Measurements from ENCODE around the gene ASTN2. TPM values are rescaled to one million over a fixed set of nuclear protein-coding genes. Genes with fewer than 3 reads are reported as not detected.

The ASTN2 gene
- total RNA-seq, 1 donor from 2014 or later: 29.0 TPM

DNA sequence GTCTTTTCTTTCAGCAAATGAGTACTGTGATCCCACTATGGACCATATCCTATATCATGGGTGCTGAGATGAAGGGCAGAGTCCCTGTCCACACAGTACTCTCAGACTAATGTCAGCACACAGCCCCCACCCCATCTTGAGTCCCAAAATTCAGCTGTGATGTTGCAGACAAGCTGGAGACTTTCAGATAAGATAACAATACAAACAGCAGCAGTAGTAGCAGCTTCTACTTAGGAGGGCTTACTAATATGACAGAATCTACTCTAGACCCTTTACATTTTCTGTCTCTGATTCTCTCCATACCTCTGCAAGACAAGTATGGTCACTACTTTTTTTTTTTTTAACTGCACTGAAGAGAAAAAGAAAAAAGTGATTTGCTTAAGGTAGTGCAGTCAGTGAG is 856.8 kb downstream of the ASTN2 start:
- H3K36me3 Mint-ChIP-seq (ENCODE audit: insufficient read depth): no peaks in the 10 kb centered on the region
- H3K9me3 Mint-ChIP-seq (ENCODE audit: low read depth): no peaks in the 10 kb centered on the region
- H3K4me1 Mint-ChIP-seq (ENCODE audit: low read depth): no peaks in the 10 kb centered on the region
- H3K4me3 Mint-ChIP-seq (ENCODE audit: low read depth): no peak overlapping the region
- no peaks in the 10 kb centered on the region for H3K27me3 Mint-ChIP-seq
- H3K27ac Mint-ChIP-seq: no peak overlapping the region
- TF ChIP-seq, protein P1, sequence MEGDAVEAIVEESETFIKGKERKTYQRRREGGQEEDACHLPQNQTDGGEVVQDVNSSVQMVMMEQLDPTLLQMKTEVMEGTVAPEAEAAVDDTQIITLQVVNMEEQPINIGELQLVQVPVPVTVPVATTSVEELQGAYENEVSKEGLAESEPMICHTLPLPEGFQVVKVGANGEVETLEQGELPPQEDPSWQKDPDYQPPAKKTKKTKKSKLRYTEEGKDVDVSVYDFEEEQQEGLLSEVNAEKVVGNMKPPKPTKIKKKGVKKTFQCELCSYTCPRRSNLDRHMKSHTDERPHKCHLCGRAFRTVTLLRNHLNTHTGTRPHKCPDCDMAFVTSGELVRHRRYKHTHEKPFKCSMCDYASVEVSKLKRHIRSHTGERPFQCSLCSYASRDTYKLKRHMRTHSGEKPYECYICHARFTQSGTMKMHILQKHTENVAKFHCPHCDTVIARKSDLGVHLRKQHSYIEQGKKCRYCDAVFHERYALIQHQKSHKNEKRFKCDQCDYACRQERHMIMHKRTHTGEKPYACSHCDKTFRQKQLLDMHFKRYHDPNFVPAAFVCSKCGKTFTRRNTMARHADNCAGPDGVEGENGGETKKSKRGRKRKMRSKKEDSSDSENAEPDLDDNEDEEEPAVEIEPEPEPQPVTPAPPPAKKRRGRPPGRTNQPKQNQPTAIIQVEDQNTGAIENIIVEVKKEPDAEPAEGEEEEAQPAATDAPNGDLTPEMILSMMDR (IDR thresholded peaks at IDR 0.05; ENCODE audit: unreplicated experiment): no peak
- DNase-seq (ENCODE audit: low spot score, unreplicated experiment): no peak

DNA sequence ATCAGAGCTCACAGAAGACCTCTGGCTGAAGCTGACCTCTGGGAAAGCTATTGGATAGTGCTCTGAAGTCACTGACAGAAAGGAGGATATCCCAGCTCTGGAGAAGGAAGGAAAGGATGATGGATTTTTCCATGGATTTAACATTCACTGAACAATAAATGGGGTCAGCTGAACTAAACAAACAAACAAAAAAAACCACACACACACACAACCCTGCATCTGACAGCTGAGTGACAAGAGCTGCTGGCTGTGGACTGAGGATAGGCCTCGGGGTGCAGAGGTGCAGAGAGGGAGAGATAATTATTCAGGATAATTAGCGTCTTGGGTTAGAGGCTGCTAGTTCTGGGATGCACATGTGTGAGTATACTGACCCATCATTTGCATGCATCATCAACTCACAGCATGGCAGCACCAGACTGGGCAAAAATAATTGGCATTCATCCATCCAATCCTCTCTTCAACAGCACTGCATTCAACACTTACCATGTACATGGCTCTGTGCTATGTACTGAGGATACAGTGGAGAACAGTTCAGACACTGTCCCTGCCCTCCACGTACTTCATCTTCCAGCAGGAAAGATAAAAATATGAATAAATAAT is 859.2 kb downstream of the ASTN2 start:
- no peak for DNase-seq (ENCODE audit: low spot score, unreplicated experiment)
- H3K9me3 Mint-ChIP-seq (ENCODE audit: low read depth): no peaks in the 10 kb centered on the region
- H3K4me3 Mint-ChIP-seq (ENCODE audit: low read depth): no peak overlapping the region
- no peak overlapping the region for H3K27ac Mint-ChIP-seq
- TF ChIP-seq, protein P1 (IDR thresholded peaks at IDR 0.05; ENCODE audit: unreplicated experiment): no peak
- H3K4me1 Mint-ChIP-seq (ENCODE audit: low read depth): no peaks in the 10 kb centered on the region
- H3K27me3 Mint-ChIP-seq: no peaks in the 10 kb centered on the region
- H3K36me3 Mint-ChIP-seq (ENCODE audit: insufficient read depth): no peaks in the 10 kb centered on the region

DNA sequence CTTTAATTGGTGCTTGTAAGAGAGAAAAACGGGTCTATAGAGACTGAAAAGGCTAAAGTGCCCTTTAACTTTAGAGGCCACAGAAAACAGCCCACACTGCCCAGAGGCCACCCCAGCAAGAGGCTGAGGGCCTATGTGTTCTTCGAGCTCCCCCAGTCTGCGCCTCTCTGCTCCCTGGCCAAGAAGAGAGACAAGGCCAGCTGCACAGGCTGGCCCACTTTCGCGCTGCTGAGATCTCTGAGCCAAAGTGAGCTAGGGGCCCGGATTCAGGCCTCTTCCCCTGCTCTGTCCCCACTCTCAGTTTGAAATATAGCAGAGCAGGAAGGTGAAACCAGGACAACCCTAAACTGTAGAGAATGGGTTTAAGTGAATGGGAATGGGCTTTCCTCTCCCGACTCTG is 859.7 kb downstream of the ASTN2 start:
- no peak overlapping the region for H3K4me3 Mint-ChIP-seq (ENCODE audit: low read depth)
- TF ChIP-seq, protein P1 (IDR thresholded peaks at IDR 0.05; ENCODE audit: unreplicated experiment): no peak
- H3K9me3 Mint-ChIP-seq (ENCODE audit: low read depth): no peaks in the 10 kb centered on the region
- no peaks in the 10 kb centered on the region for H3K27me3 Mint-ChIP-seq
- DNase-seq (ENCODE audit: low spot score, unreplicated experiment): no peak
- no peaks in the 10 kb centered on the region for H3K36me3 Mint-ChIP-seq (ENCODE audit: insufficient read depth)
- H3K27ac Mint-ChIP-seq: no peak overlapping the region
- H3K4me1 Mint-ChIP-seq (ENCODE audit: low read depth): no peaks in the 10 kb centered on the region

DNA sequence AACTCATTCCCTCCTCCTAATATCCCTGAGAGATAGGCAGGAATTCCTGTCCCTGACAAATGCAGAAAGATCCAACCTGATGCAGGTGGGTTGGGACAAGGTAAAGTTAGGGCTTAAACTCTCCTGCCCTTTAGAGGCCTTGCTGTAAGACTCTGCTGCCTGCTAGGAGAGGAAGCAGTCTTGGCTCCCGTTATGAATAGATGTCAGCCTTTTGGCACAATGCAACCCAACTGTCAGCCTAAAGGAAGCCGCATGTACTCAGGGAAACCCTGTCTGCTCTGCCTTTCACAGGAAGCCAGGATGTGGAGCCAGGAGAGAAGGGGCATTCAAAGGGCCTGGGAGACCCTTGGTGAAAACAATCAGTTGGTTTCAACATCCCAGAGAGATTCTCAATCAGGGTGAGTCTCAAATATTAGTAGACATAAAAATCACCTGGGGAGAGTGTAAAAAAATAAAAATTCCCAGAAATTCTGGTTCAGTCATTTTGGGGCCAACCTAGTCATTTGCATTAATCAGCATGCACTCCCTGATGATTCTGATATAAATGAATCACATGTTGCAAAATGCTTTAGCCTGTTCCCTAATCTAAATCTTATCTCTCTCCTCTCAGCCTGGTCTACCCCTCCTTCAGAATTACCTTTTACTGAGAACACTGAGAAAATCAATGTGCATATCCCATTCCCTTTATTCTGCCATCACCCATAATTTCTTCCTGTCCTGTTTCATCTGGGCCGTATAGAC is 864.0 kb downstream of the ASTN2 start:
- DNase-seq (ENCODE audit: low spot score, unreplicated experiment): no peak
- Mint-ChIP-seq H3K4me1 (ENCODE audit: low read depth) (peaks cover 9% of the 10 kb centered on the region), H3K9me3 (ENCODE audit: low read depth) (no peaks in the 10 kb centered on the region), H3K36me3 (ENCODE audit: insufficient read depth) (no peaks in the 10 kb centered on the region), H3K27me3 (no peaks in the 10 kb centered on the region), H3K4me3 (ENCODE audit: low read depth) (no peak overlapping the region), H3K27ac (no peak overlapping the region)
- TF ChIP-seq, protein P1 (IDR thresholded peaks at IDR 0.05; ENCODE audit: unreplicated experiment): no peak

DNA sequence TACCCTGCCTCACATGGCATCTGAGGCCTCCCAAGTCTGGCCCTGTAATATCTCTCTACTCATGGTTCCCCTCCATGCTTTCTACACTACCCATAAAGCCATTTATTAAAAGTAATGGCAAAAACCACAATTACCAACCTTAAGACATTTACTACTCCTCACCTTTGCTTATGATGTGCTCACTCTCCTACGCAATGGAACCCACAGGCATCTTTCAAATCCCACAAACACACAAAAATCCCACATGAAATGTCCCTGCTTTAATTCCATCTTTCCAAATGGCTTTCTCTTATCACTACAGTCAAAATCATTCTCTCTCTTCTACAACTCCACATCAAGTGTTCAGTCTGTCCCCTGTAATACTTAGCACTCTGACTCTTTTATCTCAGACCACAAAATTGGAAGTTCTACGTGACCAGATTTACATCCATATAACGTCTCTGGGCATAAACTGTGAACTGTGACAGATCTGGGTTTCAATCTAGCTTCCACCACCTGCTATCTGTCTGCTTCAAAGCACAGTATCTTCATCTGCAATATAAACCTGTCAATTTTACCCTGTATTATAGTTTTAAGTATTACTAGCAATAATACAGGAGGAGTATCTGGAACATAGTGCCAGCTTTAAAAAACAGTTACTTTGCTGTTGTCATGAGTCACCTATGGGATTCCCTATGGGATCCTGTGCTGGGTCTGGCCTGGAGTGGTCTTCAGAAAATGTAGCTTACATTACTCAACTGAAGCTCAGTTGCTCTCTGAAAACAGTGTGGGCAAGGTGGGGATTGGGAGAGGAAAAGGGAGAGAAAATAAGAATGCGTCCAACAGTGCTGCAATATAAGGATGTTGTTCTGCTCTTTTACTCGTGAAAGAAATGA is 864.8 kb downstream of the ASTN2 start:
- H3K4me1 Mint-ChIP-seq (ENCODE audit: low read depth): peaks cover 9% of the 10 kb centered on the region
- no peak for DNase-seq (ENCODE audit: low spot score, unreplicated experiment)
- H3K27ac Mint-ChIP-seq: no peak overlapping the region
- H3K27me3 Mint-ChIP-seq: no peaks in the 10 kb centered on the region
- TF ChIP-seq, protein P1 (IDR thresholded peaks at IDR 0.05; ENCODE audit: unreplicated experiment): no peak
- no peak overlapping the region for H3K4me3 Mint-ChIP-seq (ENCODE audit: low read depth)
- H3K36me3 Mint-ChIP-seq (ENCODE audit: insufficient read depth): no peaks in the 10 kb centered on the region
- H3K9me3 Mint-ChIP-seq (ENCODE audit: low read depth): no peaks in the 10 kb centered on the region

Measured in progenitor cell of endocrine pancreas (in vitro differentiated cells).